SK-N-MC (cell line): ENCODE measurements around the gene ATP5F1D.

ENCODE experiments used
- EZH2 ChIP-seq: fragments of 200-600 bp; sonication (generic); IDR thresholded peaks from one replicate; pipeline ENCODE4 v1.6.1; 2017; ENCODE audit warnings: antibody characterized with exemption
- FOXP2 ChIP-seq: optimal IDR thresholded peaks from 2 replicates; pipeline ENCODE3; 2011; ENCODE audit warnings: mild to moderate bottlenecking, moderate library complexity; ENCODE audit not compliant: insufficient read depth; ENCODE audit errors: extremely low read length, control extremely low read depth
- POLR2AphosphoS5 ChIP-seq: IDR thresholded peaks from 2 replicates; pipeline ENCODE4 v1.6.1; 2012; ENCODE audit warnings: mild to moderate bottlenecking, low read depth, low read length, borderline replicate concordance

- no peak for TF ChIP-seq EZH2
- TF ChIP-seq POLR2AphosphoS5: no peak
- TF ChIP-seq FOXP2: no peak
These were observed 46.0 kb downstream of the ATP5F1D start for GRCh38 chr19:1287354-1288225.
